Motor neuron (in vitro differentiated cells): ENCODE data around the gene DAG1. TPM values are rescaled to one million over a fixed set of nuclear protein-coding genes. Genes with fewer than 3 reads are reported as not detected.
"Not testable (repeated sequence)": the region's sequence is repeated elsewhere in the genome, so short reads cannot be mapped to it uniquely, and the experiment has no call there.

Experiments used
- ATAC-seq, 8 experiments: fragments of 200-7000 bp; cut with Tn5 transposase; replicated peaks in 6 of 8; 2 replicates each; pipeline ENCODE4 v1.8.0; 2021; ENCODE audit warnings: mild to moderate bottlenecking in 8 of 8, moderate library complexity in 8 of 8
- H3K27ac ChIP-seq, 2 donors: fragments of 250-450 bp; sonication (Bioruptor Pico); 2 replicates each; pipeline ENCODE4 v1.9.0; 2021; ENCODE audit warnings: antibody characterized with exemption in 2 of 2, mild to moderate bottlenecking in 2 of 2, moderate library complexity in 1 of 2
- H3K4me1 ChIP-seq, 2 donors: fragments of 250-450 bp; sonication (Bioruptor Pico); replicated peaks in 1 of 2; 2 replicates each; pipeline ENCODE4 v1.6.1; 2021; ENCODE audit warnings: antibody characterized with exemption in 2 of 2, mild to moderate bottlenecking in 2 of 2, moderate library complexity in 1 of 2
- H3K4me3 ChIP-seq, 5 donors: fragments of 250-450 bp; sonication (Bioruptor Pico); 2 replicates each; pipeline ENCODE4 v1.9.0; 2021; ENCODE audit warnings: antibody characterized with exemption in 5 of 5, mild to moderate bottlenecking in 5 of 5, moderate library complexity in 4 of 5
- WGBS, 10 experiments: fragments of 450-650 bp; shearing (Covaris generic); methylation state at CpG; one replicate each; pipeline ENCODE4 v1.0.0; 2022; 5-methylcytosine and 5-hydroxymethylcytosine counted together
- in situ Hi-C, 9 experiments: fragments of 400-800 bp; cut with MboI; loops; one replicate each; pipeline ENCODE4 v1.15.0; 2021; ENCODE audit warnings: low sequenced_read_pairs in 9 of 9, low pct_unique_long_range_greater_than_20kb in 2 of 9; ENCODE audit not compliant: unreplicated experiment in 9 of 9
- total RNA-seq, 8 experiments: library from RNA; unstranded; fragments of 300-600 nt; gene quantifications; 2 replicates each; pipeline versions ENCODE4 v1.2.3 to v1.2.4, GENCODE V29; 2022

DAG1 gene
- total RNA-seq, 8 experiments from 2014 or later, result 21.6 to 69.1 (median 37.5) TPM

DNA sequence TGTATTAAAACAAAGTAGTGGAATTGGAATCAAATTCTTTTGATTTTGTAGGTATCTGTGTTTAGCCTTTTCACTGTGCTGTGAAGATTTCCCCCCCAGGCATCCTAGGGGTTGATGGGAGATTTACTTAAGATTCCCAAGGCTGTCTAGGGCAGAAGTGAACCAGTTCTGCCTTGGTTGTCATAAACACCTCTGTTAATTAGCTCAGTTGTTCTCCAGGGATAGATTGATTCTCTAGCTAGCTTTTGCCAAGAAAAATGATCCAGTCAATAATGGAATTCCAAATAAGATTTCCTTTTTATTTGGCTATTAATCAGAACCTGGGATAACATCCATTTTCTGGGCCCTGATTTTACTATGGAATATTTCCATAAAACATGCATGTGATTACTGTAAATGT lies 12.7 kb downstream of the DAG1 start:
- H3K4me1 ChIP-seq, result peaks cover 5 to 9% of the 10 kb centered on the region in 2 donors
- no peak overlapping the region for H3K27ac ChIP-seq
- ATAC-seq, result peak in 4 of 8 experiments; percentile 46 to 62 (median 52)
- in situ Hi-C loops, result no loop called here
- no peak overlapping the region for H3K4me3 ChIP-seq

DNA sequence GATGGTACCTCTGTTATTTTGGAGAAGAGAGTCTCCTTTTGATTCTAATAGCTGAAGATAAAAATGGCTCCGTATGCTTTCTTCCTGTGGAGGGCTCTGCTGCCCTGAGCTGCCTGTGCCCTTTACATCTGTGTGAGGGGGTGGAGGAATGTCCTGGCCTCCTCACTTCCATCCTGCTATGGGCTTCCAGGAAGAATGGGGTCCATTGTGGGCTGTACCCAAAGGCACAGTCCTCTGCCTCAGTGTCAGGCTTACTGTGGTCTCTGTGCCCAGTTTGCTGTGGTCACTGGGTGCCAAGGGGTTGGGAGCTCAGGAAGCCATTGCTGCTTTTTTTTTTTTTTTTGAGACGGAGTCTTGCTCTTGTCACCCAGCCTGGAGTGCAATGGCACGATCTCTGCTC lies 14.4 kb downstream of the DAG1 start:
- H3K27ac ChIP-seq, result no peak overlapping the region
- in situ Hi-C loops, result no loop called here
- peaks cover 5 to 9% of the 10 kb centered on the region in 2 donors for H3K4me1 ChIP-seq
- ATAC-seq, result no peak
- no peak overlapping the region for H3K4me3 ChIP-seq
- WGBS, 10 experiments, result 80 to 100% (median 81%) methylated on average over 1 to 3 of the region's 3 CpGs; no CpG with 5 or more reads in 7 of the 10 experiments

- H3K27ac ChIP-seq, result no peak overlapping the region
- WGBS, 10 experiments, result 79 to 100% (median 100%) methylated on average over 2 to 6 of the region's 7 CpGs; no CpG with 5 or more reads in 4 of the 10 experiments
- in situ Hi-C loops, result no loop called here
- no peak overlapping the region for H3K4me3 ChIP-seq
- ATAC-seq, result no peak
- H3K4me1 ChIP-seq, result peaks cover 0 to 3% of the 10 kb centered on the region in 2 donors
Observed at GRCh38 chr3:49489247-49489646, 19.2 kb downstream of the DAG1 start.

- H3K4me1 ChIP-seq, result no peaks in the 10 kb centered on the region
- H3K4me3 ChIP-seq, result no peak overlapping the region
- H3K27ac ChIP-seq, result no peak overlapping the region
- no peak for ATAC-seq
- in situ Hi-C loops, result no loop called here
- 47 to 100% (median 100%) methylated on average over 1 to 4 of the region's 4 CpGs; no CpG with 5 or more reads in 1 of the 10 experiments for WGBS, 10 experiments
Observed at GRCh38 chr3:49492969-49493368, 22.9 kb downstream of the DAG1 start.

- WGBS, 10 experiments, result 60 to 100% (median 100%) methylated on average over 1 to 2 of the region's 2 CpGs; no CpG with 5 or more reads in 3 of the 10 experiments
- in situ Hi-C loops, result no loop called here
- no peak overlapping the region for H3K27ac ChIP-seq
- ATAC-seq, result no peak
- no peaks in the 10 kb centered on the region for H3K4me1 ChIP-seq
- H3K4me3 ChIP-seq, result no peak overlapping the region
Observed at GRCh38 chr3:49493901-49494300, 23.8 kb downstream of the DAG1 start.

DNA sequence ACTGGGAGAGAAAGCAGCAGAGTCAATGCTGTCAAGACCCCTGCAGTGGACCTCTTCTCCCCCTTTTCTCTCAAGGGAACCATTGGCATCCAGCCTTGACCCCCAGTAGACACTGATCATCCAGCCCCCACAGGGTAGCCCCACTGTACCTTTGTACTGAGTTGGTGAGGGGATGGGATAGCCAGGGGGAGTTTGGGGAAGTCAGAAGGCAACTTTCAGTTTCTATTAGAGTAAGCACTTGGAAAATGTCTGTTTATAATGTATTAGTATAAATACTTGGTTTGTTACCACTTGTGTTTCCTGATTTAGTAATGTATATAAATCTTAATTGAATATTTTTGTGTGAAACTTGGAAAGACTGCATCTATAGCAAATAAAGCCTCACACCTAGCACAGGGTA lies 25.0 kb downstream of the DAG1 start:
- in situ Hi-C loops, result no loop called here
- H3K27ac ChIP-seq, result no peak overlapping the region
- H3K4me3 ChIP-seq, result no peak overlapping the region
- no peaks in the 10 kb centered on the region for H3K4me1 ChIP-seq
- no peak for ATAC-seq

- in situ Hi-C loops, ATAC-seq: not testable (repeated sequence)
- 94 to 100% (median 100%) methylated on average over 1 to 3 of the region's 4 CpGs; no CpG with 5 or more reads in 6 of the 10 experiments for WGBS, 10 experiments
Observed at GRCh38 chr3:49496845-49497244, 26.8 kb downstream of the DAG1 start.

GRCh38 chr3:49497606-49498005 lies 27.5 kb downstream of the DAG1 start:
- H3K4me3 ChIP-seq, result no peak overlapping the region
- no peak for ATAC-seq
- in situ Hi-C loops, result no loop called here
- no peaks in the 10 kb centered on the region for H3K4me1 ChIP-seq
- WGBS, 10 experiments, result 80 to 100% (median 96%) methylated on average over 1 to 4 of the region's 4 CpGs
- no peak overlapping the region for H3K27ac ChIP-seq

More at GRCh38 chr3:49496845-49497244, 26.8 kb downstream of the DAG1 start:
- H3K4me3 ChIP-seq, H3K27ac ChIP-seq, H3K4me1 ChIP-seq: not testable (repeated sequence)

- WGBS, 10 experiments, result 14 to 100% (median 83%) methylated on average over 1 of the region's 1 CpG; no CpG with 5 or more reads in 2 of the 10 experiments
- in situ Hi-C loops, result no loop called here
- ATAC-seq, result no peak
- H3K27ac ChIP-seq, result no peak overlapping the region
- no peaks in the 10 kb centered on the region for H3K4me1 ChIP-seq
- no peak overlapping the region for H3K4me3 ChIP-seq
Observed at GRCh38 chr3:49498239-49498638, 28.2 kb downstream of the DAG1 start.

DNA sequence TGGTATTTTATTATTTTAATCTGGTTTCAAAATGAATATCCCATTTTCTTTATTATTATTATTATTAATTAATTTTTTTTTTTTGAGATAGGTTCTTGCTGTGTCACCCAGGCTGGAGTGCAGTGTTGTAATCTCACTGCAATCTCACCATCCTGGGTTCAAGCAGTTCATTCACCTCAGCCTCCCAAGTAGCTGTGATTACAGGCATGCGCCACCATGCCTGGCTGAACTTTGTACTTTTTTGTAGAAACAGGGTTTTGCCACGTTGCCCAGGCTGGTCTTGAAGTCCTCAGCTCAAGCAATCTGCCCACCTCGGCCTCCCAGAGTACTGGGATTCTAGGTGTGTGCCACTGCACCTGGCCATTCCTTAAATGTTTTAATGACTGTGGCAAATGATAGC lies 28.6 kb downstream of the DAG1 start:
- in situ Hi-C loops, result no loop called here
- no peaks in the 10 kb centered on the region for H3K4me1 ChIP-seq
- no peak overlapping the region for H3K4me3 ChIP-seq
- ATAC-seq, result no peak
- no peak overlapping the region for H3K27ac ChIP-seq
- WGBS, 10 experiments, result 83 to 100% (median 94%) methylated on average over 2 to 3 of the region's 3 CpGs; no CpG with 5 or more reads in 2 of the 10 experiments

GRCh38 chr3:49500205-49500731 lies 30.2 kb downstream of the DAG1 start:
- Histone ChIP-seq H3K4me3 (no peak overlapping the region), H3K4me1 (no peaks in the 10 kb centered on the region), H3K27ac (no peak overlapping the region)
- peak in 2 of 8 experiments; percentile 17 to 34 for ATAC-seq
- 80 to 100% (median 100%) methylated on average over 1 of the region's 6 CpGs; no CpG with 5 or more reads in 6 of the 10 experiments for WGBS, 10 experiments
- in situ Hi-C loops, result no loop called here

- Histone ChIP-seq H3K27ac (no peak overlapping the region), H3K4me3 (no peak overlapping the region), H3K4me1 (no peaks in the 10 kb centered on the region)
- peak in 4 of 8 experiments; percentile 32 to 98 (median 96) for ATAC-seq
- in situ Hi-C loops, result no loop called here
- 0 to 93% (median 75%) methylated on average over 2 to 5 of the region's 9 CpGs; no CpG with 5 or more reads in 2 of the 10 experiments for WGBS, 10 experiments
Observed at GRCh38 chr3:49500732-49501609, 30.9 kb downstream of the DAG1 start.

GRCh38 chr3:49501842-49502241 lies 31.8 kb downstream of the DAG1 start:
- H3K27ac ChIP-seq, result no peak overlapping the region
- 83 to 100% (median 90%) methylated on average over 1 to 2 of the region's 2 CpGs; no CpG with 5 or more reads in 4 of the 10 experiments for WGBS, 10 experiments
- no peak overlapping the region for H3K4me3 ChIP-seq
- in situ Hi-C loops, result no loop called here
- no peak for ATAC-seq
- no peaks in the 10 kb centered on the region for H3K4me1 ChIP-seq
